Activated CD8-positive, alpha-beta T cell treated with anti-CD3 and anti-CD28 coated beads for 36 hours (primary cell): ENCODE measurements around the gene SHH. TPM values are rescaled to one million over a fixed set of nuclear protein-coding genes. Genes with fewer than 3 reads are reported as not detected.
"Not testable (repeated sequence)": the region's sequence is repeated elsewhere in the genome, so short reads cannot be mapped to it uniquely, and the experiment has no call there.

ENCODE experiments used
- ATAC-seq: fragments of 200-7000 bp; cut with Tn5 transposase; one replicate; pipeline ENCODE4 v1.10.0; 2021; ENCODE audit warnings: mild to moderate bottlenecking, moderate library complexity
- CTCF ChIA-PET: fragments of 350-600 bp; sonication (Branson Sonifier 250); formaldehyde crosslinking; loops from one replicate; lab custom pipeline; 2021; ENCODE audit warnings: antibody characterized with exemption; lab: Charles Lee
- POLR2A ChIA-PET: fragments of 350-600 bp; sonication (Branson Sonifier 250); formaldehyde crosslinking; loops from one replicate; lab custom pipeline; 2021; ENCODE audit warnings: antibody characterized with exemption; lab: Charles Lee
- DNase-seq: peaks from one replicate; pipeline ENCODE4 v3.0.0-alpha.2; 2020
- H3K27ac Mint-ChIP-seq: one replicate; pipeline ENCODE4 v1.8.0; 2021; ENCODE audit warnings: mild to moderate bottlenecking, mixed read lengths
- H3K27me3 Mint-ChIP-seq: one replicate; pipeline ENCODE4 v1.8.0; 2021; ENCODE audit warnings: mixed read lengths
- H3K36me3 Mint-ChIP-seq: one replicate; pipeline ENCODE4 v1.8.0; 2021; ENCODE audit warnings: low read depth, mixed read lengths
- H3K4me1 Mint-ChIP-seq: one replicate; pipeline ENCODE4 v1.8.0; 2021; ENCODE audit warnings: low read depth, mixed read lengths
- H3K4me3 Mint-ChIP-seq: one replicate; pipeline ENCODE4 v1.8.0; 2021; ENCODE audit warnings: mild to moderate bottlenecking, moderate library complexity, mixed read lengths
- H3K9me3 Mint-ChIP-seq: one replicate; pipeline ENCODE4 v1.8.0; 2021; ENCODE audit warnings: mixed read lengths
- CTCF ChIP-seq: fragments of 200-600 bp; IDR thresholded peaks from one replicate; pipeline ENCODE4 v1.8.0; 2022; ENCODE audit warnings: antibody characterized with exemption, mild to moderate bottlenecking
- intact Hi-C: fragments of 100-400 bp; cut with micrococcal nuclease; formaldehyde crosslinking; loops from one replicate; pipeline ENCODE4 v1.10.0; 2022
- total RNA-seq, 2 experiments: library from RNA; stranded (reverse); gene quantifications; one replicate each; pipeline ENCODE4 v1.2.3, GENCODE V29; 2021

Gene SHH
- total RNA-seq, 2 experiments from 2014 or later: not detected

- Mint-ChIP-seq H3K9me3 (no peaks in the 10 kb centered on the region), H3K36me3 (no peaks in the 10 kb centered on the region), H3K27ac (no peak overlapping the region), H3K4me1 (peaks cover 4% of the 10 kb centered on the region), H3K4me3 (no peak overlapping the region), H3K27me3 (peaks cover 20% of the 10 kb centered on the region)
- TF ChIP-seq CTCF: no peak
- POLR2A ChIA-PET: no interaction called here
- CTCF ChIA-PET: no interaction called here
- intact Hi-C loops: no loop called here
- DNase-seq (no peak), ATAC-seq (no peak)
Measured at GRCh38 chr7:155820246-155820645, 8.0 kb upstream of the SHH start.

- H3K9me3 Mint-ChIP-seq: no peaks in the 10 kb centered on the region
- intact Hi-C loops: no loop called here
- H3K4me1 Mint-ChIP-seq: peaks cover 5% of the 10 kb centered on the region
- no peaks in the 10 kb centered on the region for H3K36me3 Mint-ChIP-seq
- no peak overlapping the region for H3K27ac Mint-ChIP-seq
- ATAC-seq (no peak), DNase-seq (no peak)
- H3K27me3 Mint-ChIP-seq: peaks cover 20% of the 10 kb centered on the region
- TF ChIP-seq CTCF: no peak
- H3K4me3 Mint-ChIP-seq: no peak overlapping the region
- ChIA-PET POLR2A (no interaction called here), CTCF (no interaction called here)
Measured at GRCh38 chr7:155819186-155819585, 6.9 kb upstream of the SHH start.

- H3K4me1 Mint-ChIP-seq: peaks cover 5% of the 10 kb centered on the region
- DNase-seq (no peak), ATAC-seq (no peak)
- H3K9me3 Mint-ChIP-seq: no peaks in the 10 kb centered on the region
- H3K4me3 Mint-ChIP-seq: no peak overlapping the region
- H3K36me3 Mint-ChIP-seq: no peaks in the 10 kb centered on the region
- CTCF ChIA-PET: no interaction called here
- intact Hi-C loops: no loop called here
- peaks cover 23% of the 10 kb centered on the region for H3K27me3 Mint-ChIP-seq
- POLR2A ChIA-PET: no interaction called here
- no peak for TF ChIP-seq CTCF
- H3K27ac Mint-ChIP-seq: no peak overlapping the region
Measured at GRCh38 chr7:155818820-155819168, 6.5 kb upstream of the SHH start.

GRCh38 chr7:155818154-155818819 lies 6.0 kb upstream of the SHH start:
- no peak for TF ChIP-seq CTCF
- peaks cover 25% of the 10 kb centered on the region for H3K27me3 Mint-ChIP-seq
- DNase-seq (no peak), ATAC-seq (no peak)
- H3K4me3 Mint-ChIP-seq: no peak overlapping the region
- ChIA-PET POLR2A (no interaction called here), CTCF (no interaction called here)
- H3K36me3 Mint-ChIP-seq: no peaks in the 10 kb centered on the region
- intact Hi-C loops: no loop called here
- H3K27ac Mint-ChIP-seq: no peak overlapping the region
- peaks cover 5% of the 10 kb centered on the region for H3K4me1 Mint-ChIP-seq
- H3K9me3 Mint-ChIP-seq: no peaks in the 10 kb centered on the region

- peaks cover 27% of the 10 kb centered on the region for H3K27me3 Mint-ChIP-seq
- ATAC-seq, H3K36me3 Mint-ChIP-seq, intact Hi-C loops, H3K4me1 Mint-ChIP-seq, CTCF ChIA-PET, DNase-seq, H3K9me3 Mint-ChIP-seq, POLR2A ChIA-PET, H3K27ac Mint-ChIP-seq, H3K4me3 Mint-ChIP-seq: not testable (repeated sequence)
Measured at GRCh38 chr7:155817515-155817914, 5.3 kb upstream of the SHH start.
